H1 (cell line): ENCODE measurements around the gene NRXN3. TPM values are rescaled to one million over a fixed set of nuclear protein-coding genes. Genes with fewer than 3 reads are reported as not detected.

Experiments used
- CTCF ChIA-PET: fragments of 300-600 bp; sonication (Branson Sonifier 250); formaldehyde crosslinking; loops from one replicate; lab custom pipeline; 2021; ENCODE audit not compliant: partially characterized antibody; lab: Charles Lee
- POLR2A ChIA-PET: fragments of 300-600 bp; sonication (Branson Sonifier 250); formaldehyde crosslinking; loops from one replicate; lab custom pipeline; 2021; ENCODE audit warnings: inconsistent platforms; ENCODE audit not compliant: partially characterized antibody; lab: Charles Lee
- DNase-seq, 2 experiments: peaks; one replicate each; pipeline versions ENCODE4 v3.0.0 to v3.0.0-alpha.2; 2010 to 2022; ENCODE audit warnings: low spot score in 2 of 2, low read depth in 1 of 2, mixed read lengths in 1 of 2
- FAIRE-seq: peaks from 2 replicates; lab custom pipeline; 2011; peaks lifted over from hg19 to GRCh38; lab: Jason Lieb, UNC
- H2AFZ ChIP-seq: 2 replicates; pipeline ENCODE4 v1.8.1; 2012; ENCODE audit warnings: low read length, inconsistent platforms
- H2AK5ac ChIP-seq: 2 replicates; pipeline ENCODE4 v1.6.1; 2013; ENCODE audit warnings: low read depth, low read length
- H2BK120ac ChIP-seq: replicated peaks from 2 replicates; pipeline ENCODE3; 2013; ENCODE audit warnings: low read depth, low read length, inconsistent platforms
- H2BK12ac ChIP-seq: 2 replicates; pipeline ENCODE4 v1.6.1; 2013; ENCODE audit warnings: low read depth, low read length
- H2BK15ac ChIP-seq: 2 replicates; pipeline ENCODE4 v1.6.1; 2013; ENCODE audit warnings: low read length
- H2BK20ac ChIP-seq: 2 replicates; pipeline ENCODE4 v1.6.1; 2013; ENCODE audit warnings: low read length
- H2BK5ac ChIP-seq: 2 replicates; pipeline ENCODE4 v1.6.1; 2013; ENCODE audit warnings: low read depth, low read length
- H3K14ac ChIP-seq: 2 replicates; pipeline ENCODE4 v1.6.1; 2013; ENCODE audit warnings: inconsistent platforms; ENCODE audit not compliant: insufficient read length
- H3K18ac ChIP-seq: 2 replicates; pipeline ENCODE4 v1.6.1; 2013; ENCODE audit warnings: low read length; ENCODE audit errors: extremely low read depth
- H3K23ac ChIP-seq: 2 replicates; pipeline ENCODE4 v1.6.1; 2013; ENCODE audit warnings: inconsistent platforms; ENCODE audit not compliant: insufficient read length
- H3K23me2 ChIP-seq: 2 replicates; pipeline ENCODE4 v1.6.1; 2013; ENCODE audit warnings: low read depth, low read length
- H3K27ac ChIP-seq: 2 replicates; pipeline ENCODE4 v1.6.1; 2011; ENCODE audit warnings: low read depth, low read length, inconsistent platforms
- H3K27me3 ChIP-seq, 4 experiments: replicated peaks in 1 of 4; 1 replicate in 1 of 4; 2 replicates in 3 of 4; pipeline versions ENCODE4 v1.6.1 to v1.8.1; 2011 to 2013; ENCODE audit warnings: low read length in 3 of 4, mild to moderate bottlenecking in 3 of 4, inconsistent platforms in 2 of 4, mixed read lengths in 2 of 4, moderate library complexity in 1 of 4; ENCODE audit not compliant: control insufficient read depth in 3 of 4, insufficient read depth in 3 of 4; ENCODE audit errors: extremely low read depth in 1 of 4
- H3K36me3 ChIP-seq, 4 experiments: 2 replicates each; pipeline versions ENCODE4 v1.6.1 to v1.8.1; 2011 to 2013; ENCODE audit warnings: mild to moderate bottlenecking in 4 of 4, low read length in 3 of 4, moderate library complexity in 2 of 4, control low read depth in 1 of 4, inconsistent platforms in 1 of 4; ENCODE audit not compliant: insufficient read depth in 4 of 4, control insufficient read depth in 2 of 4
- H3K4ac ChIP-seq: replicated peaks from 2 replicates; pipeline ENCODE3; 2013; ENCODE audit warnings: low read length, low read depth, mixed read lengths, inconsistent platforms; ENCODE audit not compliant: insufficient read length
- H3K4me1 ChIP-seq, 4 experiments: replicated peaks in 1 of 4; 1 replicate in 1 of 4; 2 replicates in 3 of 4; pipeline versions ENCODE4 v1.6.1 to v1.8.1; 2011 to 2013; ENCODE audit warnings: low read length in 3 of 4, inconsistent platforms in 2 of 4, mixed read lengths in 1 of 4; ENCODE audit not compliant: insufficient read depth in 4 of 4, control insufficient read depth in 3 of 4
- H3K4me2 ChIP-seq, 2 experiments: 2 replicates each; pipeline versions ENCODE4 v1.6.1 to v1.8.1; 2011 to 2013; ENCODE audit warnings: low read depth in 2 of 2, low read length in 2 of 2, control low read depth in 1 of 2, inconsistent platforms in 1 of 2, mild to moderate bottlenecking in 1 of 2; ENCODE audit not compliant: insufficient read depth in 1 of 2
- H3K4me3 ChIP-seq, 4 experiments: fragments of 200-600, 300-600 bp in 1 of 4; sonication (generic), shearing (Covaris generic), sonication (Bioruptor Twin) in 1 of 4; 2 replicates each; pipeline versions ENCODE4 v1.5.1 to v1.8.1; 2011 to 2016; ENCODE audit warnings: low read length in 4 of 4, low read depth in 3 of 4, control low read depth in 2 of 4, inconsistent platforms in 2 of 4, mild to moderate bottlenecking in 2 of 4, mixed read lengths in 1 of 4, moderate library complexity in 1 of 4; ENCODE audit not compliant: insufficient read depth in 2 of 4; ENCODE audit errors: extremely low read depth in 1 of 4
- H3K56ac ChIP-seq: replicated peaks from 2 replicates; pipeline ENCODE3; 2013; ENCODE audit warnings: low read depth, mild to moderate bottlenecking, mixed read lengths, low read length, inconsistent platforms; ENCODE audit not compliant: insufficient read length
- H3K79me1 ChIP-seq: 2 replicates; pipeline ENCODE4 v1.6.1; 2013; ENCODE audit warnings: low read depth, low read length, control low read depth
- H3K79me2 ChIP-seq, 2 experiments: 2 replicates each; pipeline versions ENCODE4 v1.6.1 to v1.8.1; 2012 to 2013; ENCODE audit warnings: low read length in 2 of 2, mild to moderate bottlenecking in 2 of 2, inconsistent platforms in 1 of 2; ENCODE audit not compliant: insufficient read depth in 2 of 2, control insufficient read depth in 1 of 2
- H3K9ac ChIP-seq, 4 experiments: replicated peaks in 1 of 4; 1 replicate in 1 of 4; 2 replicates in 3 of 4; pipeline versions ENCODE4 v1.6.1 to v1.8.1; 2011 to 2013; ENCODE audit warnings: low read depth in 3 of 4, low read length in 3 of 4, control low read depth in 2 of 4, mild to moderate bottlenecking in 2 of 4, moderate library complexity in 2 of 4, inconsistent platforms in 1 of 4; ENCODE audit errors: extremely low read depth in 1 of 4
- H3K9me3 ChIP-seq, 2 experiments: 2 replicates each; pipeline versions ENCODE4 v1.6.1 to v1.8.1; 2012 to 2013; ENCODE audit warnings: mild to moderate bottlenecking in 2 of 2, moderate library complexity in 2 of 2, control low read depth in 1 of 2, inconsistent platforms in 1 of 2, low read depth in 1 of 2, low read length in 1 of 2, mixed read lengths in 1 of 2; ENCODE audit not compliant: insufficient read depth in 2 of 2
- H4K20me1 ChIP-seq, 2 experiments: replicated peaks in 1 of 2; 2 replicates each; pipeline versions ENCODE3 to v1.8.1; 2011 to 2013; ENCODE audit warnings: inconsistent platforms in 2 of 2, low read length in 2 of 2, mild to moderate bottlenecking in 1 of 2; ENCODE audit not compliant: insufficient read depth in 2 of 2, control insufficient read depth in 1 of 2
- H4K5ac ChIP-seq: 2 replicates; pipeline ENCODE4 v1.6.1; 2013; ENCODE audit warnings: low read length, low read depth, mixed read lengths, inconsistent platforms; ENCODE audit not compliant: insufficient read length
- H4K8ac ChIP-seq: 2 replicates; pipeline ENCODE4 v1.8.0; 2013; ENCODE audit warnings: mild to moderate bottlenecking, moderate library complexity, low read length, inconsistent platforms; ENCODE audit not compliant: insufficient read depth; ENCODE audit errors: extremely low read depth
- H4K91ac ChIP-seq: replicated peaks from 2 replicates; pipeline ENCODE3; 2013; ENCODE audit warnings: low read length, mixed read lengths, inconsistent platforms; ENCODE audit not compliant: insufficient read length
- CEBPB ChIP-seq: IDR thresholded peaks from 2 replicates; pipeline ENCODE4 v1.6.1; 2012; ENCODE audit warnings: low read depth, low read length
- CHD2 ChIP-seq: IDR thresholded peaks from 2 replicates; pipeline ENCODE4 v1.6.1; 2012; ENCODE audit warnings: low read length, improper control_type of control experiment
- CTBP2 ChIP-seq: IDR thresholded peaks from 2 replicates; pipeline ENCODE4 v1.7.0; 2011; ENCODE audit warnings: borderline replicate concordance, mild to moderate bottlenecking, moderate library complexity, mixed read lengths, low read length; ENCODE audit not compliant: insufficient read depth, insufficient read length
- EP300 ChIP-seq, 2 experiments: IDR thresholded peaks; 1 replicate in 1 of 2; 2 replicates in 1 of 2; pipeline ENCODE4 v1.6.1; 2011 to 2012; ENCODE audit warnings: low read depth in 2 of 2, low read length in 2 of 2, mild to moderate bottlenecking in 2 of 2, borderline replicate concordance in 1 of 2, inconsistent platforms in 1 of 2, moderate library complexity in 1 of 2
- SIRT6 ChIP-seq: IDR thresholded peaks from one replicate; pipeline ENCODE4 v1.7.1; 2012; ENCODE audit warnings: low read length, inconsistent platforms
- TAF7 ChIP-seq: optimal IDR thresholded peaks from 2 replicates; pipeline ENCODE3; 2011; ENCODE audit warnings: low read depth, mild to moderate bottlenecking, inconsistent platforms, low read length, moderate library complexity, borderline replicate concordance
- WGBS, 2 experiments: shearing (Covaris generic) in 1 of 2; methylation state at CpG; one replicate each; pipeline versions ENCODE4 v1.1.6 to v1.1.7; 2013 to 2015; ENCODE audit warnings: low lambda C conversion rate in 2 of 2, mixed read lengths in 2 of 2, inconsistent platforms in 1 of 2, low coverage in 1 of 2, missing lambda C conversion rate in 1 of 2; ENCODE audit not compliant: insufficient replicate concordance in 2 of 2, insufficient coverage in 1 of 2, insufficient read length in 1 of 2; ENCODE audit errors: extremely low coverage in 1 of 2, missing lambda C conversion rate in 1 of 2; 5-methylcytosine and 5-hydroxymethylcytosine counted together
- polyA plus RNA-seq, 7 experiments: library from polyadenylated mRNA; depleted of rRNA in 3 of 7; stranded (reverse) in 5 of 7; unstranded in 2 of 7; fragments of >200 nt in 5 of 7; fragments of 200-250 nt in 2 of 7; gene quantifications; 1 replicate in 5 of 7; 2 replicates in 1 of 7; 4 replicates in 1 of 7; pipeline versions ENCODE4 v1.2.1 to v1.2.3, GENCODE V29; 2011 to 2013; ENCODE audit warnings: missing spikeins in 2 of 7, mixed read lengths in 2 of 7
- total RNA-seq: library from RNA; stranded (reverse); fragmentation: NEBNext Ultra II Directional; extraction: Animal tissue kit (Norgen Biotek cat#: 25700); gene quantifications from 2 replicates; pipeline ENCODE4 v1.2.1, GENCODE V29; 2021

Gene NRXN3
- total and polyA plus RNA-seq, 2 of the 8 experiments (the other 6 are each of a cell fraction or from before 2014, with no cell fraction given) = 2.6 to 4.1 TPM

DNA sequence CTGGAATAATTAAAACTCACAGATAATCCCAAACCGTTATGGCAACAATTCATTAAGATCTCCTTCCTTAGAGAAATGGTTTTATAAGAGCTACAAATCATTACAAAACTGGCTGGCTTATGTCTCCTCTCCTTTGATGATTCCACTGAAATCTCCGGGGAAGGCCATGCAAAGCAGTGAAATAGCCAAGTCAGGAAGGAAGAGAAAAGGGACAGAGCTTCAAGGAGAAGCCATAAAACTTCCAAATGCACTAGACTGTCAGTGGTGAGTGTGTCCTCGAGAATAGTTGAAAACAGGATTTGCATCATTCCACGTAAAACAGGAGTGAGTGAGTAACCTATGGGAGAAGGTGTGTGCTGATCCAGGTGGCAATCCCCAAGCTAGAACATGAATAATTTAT lies 1711.1 kb downstream of the NRXN3 start:
- H2BK20ac ChIP-seq = no peak overlapping the region
- no peak overlapping the region for H3K14ac ChIP-seq
- no peak overlapping the region for H3K9ac ChIP-seq
- H2BK120ac ChIP-seq = no peak overlapping the region
- no peaks in the 10 kb centered on the region for H4K20me1 ChIP-seq
- H4K91ac ChIP-seq = no peak overlapping the region
- no peak overlapping the region for H2AK5ac ChIP-seq
- no peaks in the 10 kb centered on the region for H3K23me2 ChIP-seq
- no peaks in the 10 kb centered on the region for H3K9me3 ChIP-seq
- H3K79me2 ChIP-seq = no peaks in the 10 kb centered on the region
- ChIA-PET CTCF (interaction anchor here (1.1 kb wide), 1 partner anchor 44 kb away, joined by 3 read pairs; no protein-coding TSS in a partner anchor), POLR2A (no interaction called here)
- H3K56ac ChIP-seq = no peak overlapping the region
- no peak overlapping the region for H3K4ac ChIP-seq
- H3K18ac ChIP-seq = no peak overlapping the region
- H3K27me3 ChIP-seq = no peaks in the 10 kb centered on the region
- no peak overlapping the region for H4K8ac ChIP-seq
- no peaks in the 10 kb centered on the region for H3K36me3 ChIP-seq
- H3K4me2 ChIP-seq = no peak overlapping the region
- H2AFZ ChIP-seq = no peak overlapping the region; the same call in 1 of the 2 replicates
- DNase-seq (no peak), FAIRE-seq (no peak)
- no peaks in the 10 kb centered on the region for H3K4me1 ChIP-seq
- H2BK15ac ChIP-seq = no peak overlapping the region
- H3K27ac ChIP-seq = no peak overlapping the region
- H3K4me3 ChIP-seq = no peak overlapping the region
- H3K23ac ChIP-seq = no peak overlapping the region
- WGBS, 2 experiments = 91% methylated on average over 4 of the region's 4 CpGs; no CpG with 5 or more reads in 1 of the 2 experiments
- TF ChIP-seq EP300 (IDR thresholded peaks at IDR 0.05; ENCODE audit: borderline replicate concordance in 1 of 2, low read depth in 2 of 2, low read length in 2 of 2) = no peak
- TF ChIP-seq CHD2 = no peak
- no peak for TF ChIP-seq CTBP2
- no peak for TF ChIP-seq CEBPB
- no peak for TF ChIP-seq SIRT6
- TF ChIP-seq TAF7 = no peak
- H3K79me1 ChIP-seq = no peaks in the 10 kb centered on the region
- H2BK12ac ChIP-seq = no peak overlapping the region
- no peak overlapping the region for H2BK5ac ChIP-seq
- H4K5ac ChIP-seq = no peak overlapping the region
